Fibroblast of skin of right biceps (primary cell): ENCODE data around the gene HMX3.

Experiments used
- DNase-seq: peaks from one replicate; pipeline ENCODE4 v3.0.0-alpha.2; 2013

Gene HMX3

GRCh38 chr10:123134915-123135414, 805 bp upstream of the HMX3 start:
- DNase-seq, result no peak

- DNase-seq, result no peak
Measured at GRCh38 chr10:123136221-123136805, 543 bp downstream of the HMX3 start.

- DNase-seq, result no peak
Measured at GRCh38 chr10:123136806-123137642, 1.3 kb downstream of the HMX3 start.

- no peak for DNase-seq
Measured at GRCh38 chr10:123139165-123139520, 3.4 kb downstream of the HMX3 start.

GRCh38 chr10:123139521-123140163, 3.9 kb downstream of the HMX3 start:
- no peak for DNase-seq

GRCh38 chr10:123140164-123140982, 4.6 kb downstream of the HMX3 start:
- no peak for DNase-seq

- no peak for DNase-seq
Measured at GRCh38 chr10:123140983-123141390, 5.2 kb downstream of the HMX3 start.

GRCh38 chr10:123141791-123142700, 6.3 kb downstream of the HMX3 start:
- no peak for DNase-seq

GRCh38 chr10:123142701-123143161, 7.0 kb downstream of the HMX3 start:
- no peak for DNase-seq

- no peak for DNase-seq
Measured at GRCh38 chr10:123143162-123143824, 7.5 kb downstream of the HMX3 start.

GRCh38 chr10:123143825-123144168, 8.0 kb downstream of the HMX3 start:
- DNase-seq, result no peak

- DNase-seq, result no peak
Measured at GRCh38 chr10:123144697-123145541, 9.1 kb downstream of the HMX3 start.

GRCh38 chr10:123145542-123146012, 9.8 kb downstream of the HMX3 start:
- no peak for DNase-seq

- DNase-seq, result no peak
Measured at GRCh38 chr10:123146013-123146893, 10.5 kb downstream of the HMX3 start.

- DNase-seq, result no peak
Measured at GRCh38 chr10:123146894-123147634, 11.3 kb downstream of the HMX3 start.

GRCh38 chr10:123147635-123148413, 12.1 kb downstream of the HMX3 start, which contains the start of gene HMX2:
TSS of gene HMX2 (plus strand) at chr10:123148136. CDS start at chr10:123148379, 243 bp downstream.
- DNase-seq, result no peak

GRCh38 chr10:123148414-123149161, 12.8 kb downstream of the HMX3 start:
- DNase-seq, result no peak
